ENCODE results near the gene PRKN. TPM values are rescaled to one million over a fixed set of nuclear protein-coding genes. Genes with fewer than 3 reads are reported as not detected.

The PRKN gene
- total RNA-seq, 1 experiment from 2014 or later, result 1.2 TPM

- Histone ChIP-seq H3K4me1 (ENCODE audit: insufficient read depth, low read length, poor library complexity, severe bottlenecking) (no peaks in the 10 kb centered on the region), H3K27me3 (replicated peaks; ENCODE audit: insufficient read depth, low read depth, low read length, poor library complexity) (no peaks in the 10 kb centered on the region), H3K27ac (ENCODE audit: low read depth, low read length, poor library complexity, severe bottlenecking) (no peak overlapping the region), H3K9me3 (ENCODE audit: low read depth, low read length, poor library complexity, severe bottlenecking) (no peaks in the 10 kb centered on the region), H3K4me3 (ENCODE audit: low read depth, low read length, poor library complexity, severe bottlenecking) (no peak overlapping the region), H3K36me3 (ENCODE audit: insufficient read depth, low read length, poor library complexity, severe bottlenecking) (no peaks in the 10 kb centered on the region)
- ChIA-PET CTCF (no interaction called here), POLR2A (ENCODE audit: low non-redundant PET) (no interaction called here)
- BruUV-seq (replicated peaks), result no TSS peak
- TF ChIP-seq, protein P1, sequence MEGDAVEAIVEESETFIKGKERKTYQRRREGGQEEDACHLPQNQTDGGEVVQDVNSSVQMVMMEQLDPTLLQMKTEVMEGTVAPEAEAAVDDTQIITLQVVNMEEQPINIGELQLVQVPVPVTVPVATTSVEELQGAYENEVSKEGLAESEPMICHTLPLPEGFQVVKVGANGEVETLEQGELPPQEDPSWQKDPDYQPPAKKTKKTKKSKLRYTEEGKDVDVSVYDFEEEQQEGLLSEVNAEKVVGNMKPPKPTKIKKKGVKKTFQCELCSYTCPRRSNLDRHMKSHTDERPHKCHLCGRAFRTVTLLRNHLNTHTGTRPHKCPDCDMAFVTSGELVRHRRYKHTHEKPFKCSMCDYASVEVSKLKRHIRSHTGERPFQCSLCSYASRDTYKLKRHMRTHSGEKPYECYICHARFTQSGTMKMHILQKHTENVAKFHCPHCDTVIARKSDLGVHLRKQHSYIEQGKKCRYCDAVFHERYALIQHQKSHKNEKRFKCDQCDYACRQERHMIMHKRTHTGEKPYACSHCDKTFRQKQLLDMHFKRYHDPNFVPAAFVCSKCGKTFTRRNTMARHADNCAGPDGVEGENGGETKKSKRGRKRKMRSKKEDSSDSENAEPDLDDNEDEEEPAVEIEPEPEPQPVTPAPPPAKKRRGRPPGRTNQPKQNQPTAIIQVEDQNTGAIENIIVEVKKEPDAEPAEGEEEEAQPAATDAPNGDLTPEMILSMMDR (conservative IDR thresholded peaks at IDR 0.05; ENCODE audit: low read depth, low read length), result no peak
- no peak for TF ChIP-seq EZH2 (IDR thresholded peaks at IDR 0.05; ENCODE audit: borderline replicate concordance, low read depth, low read length, poor library complexity, severe bottlenecking)
- no peak for DNase-seq (ENCODE audit: low spot score)
- intact Hi-C loops (cut with micrococcal nuclease; ENCODE audit: unreplicated experiment), result no loop called here
Observed at GRCh38 chr6:161906571-161906970, 821.0 kb downstream of the PRKN start.

DNA sequence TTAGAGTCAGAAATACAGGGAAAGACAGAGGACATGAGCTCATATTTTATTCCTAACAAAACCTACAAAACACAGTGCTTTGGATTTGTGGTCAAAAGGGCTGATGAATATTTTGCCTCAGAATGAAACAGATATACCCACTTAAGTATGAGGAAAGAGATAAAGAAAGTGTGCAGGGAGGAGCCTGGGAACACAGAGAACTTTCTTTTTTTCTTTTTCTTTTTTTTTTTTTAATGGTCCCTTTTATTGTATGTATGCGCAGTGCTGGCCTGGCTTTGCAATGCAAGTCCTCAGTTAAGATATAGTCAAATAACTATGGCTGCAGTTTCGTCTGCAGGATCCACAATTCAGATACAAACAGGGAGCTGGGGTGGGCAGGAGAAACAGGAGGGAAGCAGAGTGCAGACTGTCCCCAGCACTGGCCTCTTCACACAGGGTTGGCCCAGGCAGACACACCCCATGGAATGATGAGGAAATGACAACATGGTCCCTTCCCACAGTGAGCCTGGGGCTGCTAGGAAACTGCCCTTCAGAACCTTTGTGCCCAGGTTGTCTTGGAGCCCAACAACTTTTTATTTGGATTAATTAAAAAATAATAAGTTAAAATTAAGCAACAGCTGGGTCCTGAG, 823.9 kb downstream of the PRKN start:
- no peak for TF ChIP-seq EZH2 (IDR thresholded peaks at IDR 0.05; ENCODE audit: borderline replicate concordance, low read depth, low read length, poor library complexity, severe bottlenecking)
- TF ChIP-seq, protein P1 (conservative IDR thresholded peaks at IDR 0.05; ENCODE audit: low read depth, low read length), result no peak
- Histone ChIP-seq H3K9me3 (ENCODE audit: low read depth, low read length, poor library complexity, severe bottlenecking) (no peaks in the 10 kb centered on the region), H3K27me3 (replicated peaks; ENCODE audit: insufficient read depth, low read depth, low read length, poor library complexity) (no peaks in the 10 kb centered on the region), H3K36me3 (ENCODE audit: insufficient read depth, low read length, poor library complexity, severe bottlenecking) (no peaks in the 10 kb centered on the region), H3K4me1 (ENCODE audit: insufficient read depth, low read length, poor library complexity, severe bottlenecking) (no peaks in the 10 kb centered on the region), H3K27ac (ENCODE audit: low read depth, low read length, poor library complexity, severe bottlenecking) (no peak overlapping the region), H3K4me3 (ENCODE audit: low read depth, low read length, poor library complexity, severe bottlenecking) (no peak overlapping the region)
- no peak for DNase-seq (ENCODE audit: low spot score)
- POLR2A ChIA-PET (ENCODE audit: low non-redundant PET), result no interaction called here
- intact Hi-C loops (cut with micrococcal nuclease; ENCODE audit: unreplicated experiment), result no loop called here
- BruUV-seq (replicated peaks), result no TSS peak
- CTCF ChIA-PET, result no interaction called here

DNA sequence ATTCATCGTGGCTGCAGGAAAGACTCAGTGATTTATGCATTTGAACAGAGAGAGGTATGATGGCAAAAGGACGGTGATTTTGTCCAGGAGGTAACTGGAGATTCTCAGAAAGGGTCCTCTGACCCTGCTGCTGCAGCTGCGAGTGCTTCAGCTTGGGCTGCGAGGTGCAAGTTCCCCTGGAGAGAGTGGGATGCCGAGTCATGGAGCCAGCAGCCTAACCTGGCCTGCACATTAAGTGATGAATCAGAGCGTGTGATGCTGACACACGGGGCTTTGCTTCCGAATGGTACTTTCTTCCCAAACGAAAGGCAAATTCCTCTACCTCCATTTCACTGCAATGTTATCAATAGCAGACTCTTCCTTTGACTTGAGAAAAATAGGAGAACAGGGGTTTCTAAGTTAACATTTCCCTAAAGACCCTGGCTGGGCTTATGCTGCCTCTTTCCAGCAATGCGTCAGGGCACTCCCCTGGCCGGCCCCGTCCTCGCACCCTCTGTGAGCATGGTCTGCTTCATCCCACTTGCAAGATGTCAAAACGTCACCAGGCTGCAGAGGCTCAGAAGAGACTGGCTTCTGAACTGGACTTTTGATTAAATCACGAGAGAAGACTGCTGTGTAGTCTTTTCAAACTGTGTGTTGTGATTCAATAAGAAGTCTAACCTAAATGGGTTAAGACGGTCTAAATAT, 825.7 kb downstream of the PRKN start:
- Histone ChIP-seq H3K27me3 (replicated peaks; ENCODE audit: insufficient read depth, low read depth, low read length, poor library complexity) (no peaks in the 10 kb centered on the region), H3K4me1 (ENCODE audit: insufficient read depth, low read length, poor library complexity, severe bottlenecking) (no peaks in the 10 kb centered on the region), H3K27ac (ENCODE audit: low read depth, low read length, poor library complexity, severe bottlenecking) (no peak overlapping the region), H3K9me3 (ENCODE audit: low read depth, low read length, poor library complexity, severe bottlenecking) (no peaks in the 10 kb centered on the region), H3K4me3 (ENCODE audit: low read depth, low read length, poor library complexity, severe bottlenecking) (no peak overlapping the region), H3K36me3 (ENCODE audit: insufficient read depth, low read length, poor library complexity, severe bottlenecking) (no peaks in the 10 kb centered on the region)
- no peak for DNase-seq (ENCODE audit: low spot score)
- no peak for TF ChIP-seq EZH2 (IDR thresholded peaks at IDR 0.05; ENCODE audit: borderline replicate concordance, low read depth, low read length, poor library complexity, severe bottlenecking)
- TF ChIP-seq, protein P1 (conservative IDR thresholded peaks at IDR 0.05; ENCODE audit: low read depth, low read length), result no peak
- intact Hi-C loops (cut with micrococcal nuclease; ENCODE audit: unreplicated experiment), result no loop called here
- CTCF ChIA-PET, result no interaction called here
- no TSS peak for BruUV-seq (replicated peaks)
- POLR2A ChIA-PET (ENCODE audit: low non-redundant PET), result no interaction called here

Data from A673 (cell line).